Right atrium auricular region (tissue), 2 donors: ENCODE data around the gene KDM8. TPM values are rescaled to one million over a fixed set of nuclear protein-coding genes. Genes with fewer than 3 reads are reported as not detected.

Experiments
- DNase-seq: peaks from one replicate; pipeline ENCODE4 v3.0.0-alpha.2; 2019; ENCODE audit warnings: low spot score
- H3K27ac ChIP-seq, 2 donors: fragments of 200-600 bp; sonication (generic); 1 replicate in 1 of 2; 2 replicates in 1 of 2; pipeline ENCODE4 v1.5.1; 2016 to 2019
- H3K27me3 ChIP-seq, 2 donors: fragments of 200-600 bp; sonication (generic); one replicate each; pipeline versions ENCODE4 v1.5.1 to v1.6.0; 2017 to 2019
- H3K36me3 ChIP-seq: fragments of 200-600 bp; sonication (generic); one replicate; pipeline ENCODE4 v1.5.1; 2016
- H3K4me1 ChIP-seq, 2 donors: fragments of 200-600 bp; sonication (generic); one replicate each; pipeline versions ENCODE4 v1.5.1 to v1.6.0; 2017 to 2019
- H3K4me3 ChIP-seq, 2 donors: fragments of 200-600 bp; sonication (generic); 1 replicate in 1 of 2; 2 replicates in 1 of 2; pipeline ENCODE4 v1.5.1; 2017 to 2019; ENCODE audit warnings: mild to moderate bottlenecking in 1 of 2, moderate library complexity in 1 of 2
- H3K9me3 ChIP-seq, 2 donors: fragments of 200-600 bp; sonication (generic); one replicate each; pipeline ENCODE4 v1.5.1; 2019
- CTCF ChIP-seq, 2 donors: fragments of 200-600 bp; sonication (generic); IDR thresholded peaks; one replicate each; pipeline ENCODE4 v1.5.1; 2019; ENCODE audit warnings: antibody characterized with exemption in 2 of 2
- total RNA-seq, 2 donors: library from RNA; depleted of rRNA; stranded (reverse); fragments of >200 nt; gene quantifications; one replicate each; pipeline ENCODE4 v1.1.0, GENCODE V29; 2016

The KDM8 gene
- total RNA-seq, 2 donors from 2014 or later = 2.9 to 3.8 TPM

- DNase-seq = no peak
- no peak for TF ChIP-seq CTCF (IDR thresholded peaks at IDR 0.05)
- Histone ChIP-seq H3K27me3 (no peaks in the 10 kb centered on the region), H3K27ac (peak overlapping the region; percentile 64 to 74), H3K4me1 (peaks cover 3 to 60% of the 10 kb centered on the region in 2 donors), H3K9me3 (no peaks in the 10 kb centered on the region), H3K4me3 (no peak overlapping the region), H3K36me3 (peaks cover 20% of the 10 kb centered on the region)
Measured at GRCh38 chr16:27236635-27237218, 33.4 kb downstream of the KDM8 start.

- Histone ChIP-seq H3K27me3 (no peaks in the 10 kb centered on the region), H3K9me3 (no peaks in the 10 kb centered on the region), H3K4me1 (peaks cover 3 to 66% of the 10 kb centered on the region in 2 donors), H3K36me3 (peaks cover 13% of the 10 kb centered on the region), H3K4me3 (no peak overlapping the region), H3K27ac (peak overlapping the region; percentile 64 to 74)
- no peak for TF ChIP-seq CTCF (IDR thresholded peaks at IDR 0.05)
- no peak for DNase-seq
Measured at GRCh38 chr16:27237219-27238015, 34.1 kb downstream of the KDM8 start.

GRCh38 chr16:27238016-27238587, 34.8 kb downstream of the KDM8 start:
- H3K4me3 ChIP-seq = no peak overlapping the region
- H3K27ac ChIP-seq = peak overlapping the region; percentile 40 to 64
- H3K9me3 ChIP-seq = no peaks in the 10 kb centered on the region
- peaks cover 6% of the 10 kb centered on the region for H3K36me3 ChIP-seq
- no peaks in the 10 kb centered on the region for H3K27me3 ChIP-seq
- no peak for TF ChIP-seq CTCF (IDR thresholded peaks at IDR 0.05)
- DNase-seq = no peak
- peaks cover 3 to 72% of the 10 kb centered on the region in 2 donors for H3K4me1 ChIP-seq

- Histone ChIP-seq H3K36me3 (peaks cover 1% of the 10 kb centered on the region), H3K9me3 (no peaks in the 10 kb centered on the region), H3K27me3 (no peaks in the 10 kb centered on the region), H3K4me3 (no peak overlapping the region), H3K27ac (peak overlapping the region in 1 of 2 donors; percentile 64), H3K4me1 (peaks cover 3 to 76% of the 10 kb centered on the region in 2 donors)
- DNase-seq = no peak
- TF ChIP-seq CTCF (IDR thresholded peaks at IDR 0.05) = no peak
Measured at GRCh38 chr16:27238591-27238990, 35.3 kb downstream of the KDM8 start.

GRCh38 chr16:27239026-27239425, 35.7 kb downstream of the KDM8 start:
- DNase-seq = no peak
- H3K4me3 ChIP-seq = no peak overlapping the region
- no peak for TF ChIP-seq CTCF (IDR thresholded peaks at IDR 0.05)
- no peaks in the 10 kb centered on the region for H3K9me3 ChIP-seq
- no peaks in the 10 kb centered on the region for H3K27me3 ChIP-seq
- H3K36me3 ChIP-seq = no peaks in the 10 kb centered on the region
- H3K27ac ChIP-seq = no peak overlapping the region
- H3K4me1 ChIP-seq = peaks cover 3 to 80% of the 10 kb centered on the region in 2 donors
